Renal cortical epithelial cell (primary cell): ENCODE data around the gene FOXK1. TPM values are rescaled to one million over a fixed set of nuclear protein-coding genes. Genes with fewer than 3 reads are reported as not detected.

Source experiments
- DNase-seq: peaks from one replicate; pipeline ENCODE4 v3.0.0-alpha.2; 2011; ENCODE audit warnings: low read depth
- total RNA-seq: library from RNA; depleted of rRNA; stranded (reverse); fragments of >200 nt; gene quantifications from 2 replicates; pipeline ENCODE4 v1.2.3, GENCODE V29; 2014

The FOXK1 gene
- total RNA-seq, 1 donor from 2014 or later, result 45.8 TPM

DNA sequence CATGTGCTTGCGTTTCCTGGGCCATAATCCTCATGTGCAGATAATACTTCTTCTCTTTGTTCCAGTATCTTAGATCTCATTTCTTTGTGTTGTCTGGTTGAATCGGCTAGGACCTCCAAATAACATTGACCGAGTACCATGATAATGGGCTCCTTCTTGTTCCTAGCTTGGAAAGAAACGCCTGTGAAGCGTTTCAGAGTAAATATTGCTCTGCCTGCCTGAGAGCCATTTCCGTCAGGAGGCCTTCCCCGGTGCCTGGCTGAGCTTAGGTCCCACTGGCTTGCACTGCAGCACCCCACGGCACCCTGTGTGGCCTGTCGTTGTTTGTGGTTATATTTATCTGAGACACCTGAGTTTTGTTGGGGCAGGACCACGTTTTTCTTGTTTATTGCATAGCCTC is 17.7 kb downstream of the FOXK1 start:
- no peak for DNase-seq

- DNase-seq, result no peak
These were observed 18.6 kb downstream of the FOXK1 start for GRCh38 chr7:4700577-4701235.

GRCh38 chr7:4702961-4703512 is 20.9 kb downstream of the FOXK1 start:
- DNase-seq, result no peak

GRCh38 chr7:4703532-4703931 is 21.4 kb downstream of the FOXK1 start:
- no peak for DNase-seq

- no peak for DNase-seq
These were observed 24.5 kb downstream of the FOXK1 start for GRCh38 chr7:4706384-4707216.

GRCh38 chr7:4707217-4707741 is 25.2 kb downstream of the FOXK1 start:
- no peak for DNase-seq

DNA sequence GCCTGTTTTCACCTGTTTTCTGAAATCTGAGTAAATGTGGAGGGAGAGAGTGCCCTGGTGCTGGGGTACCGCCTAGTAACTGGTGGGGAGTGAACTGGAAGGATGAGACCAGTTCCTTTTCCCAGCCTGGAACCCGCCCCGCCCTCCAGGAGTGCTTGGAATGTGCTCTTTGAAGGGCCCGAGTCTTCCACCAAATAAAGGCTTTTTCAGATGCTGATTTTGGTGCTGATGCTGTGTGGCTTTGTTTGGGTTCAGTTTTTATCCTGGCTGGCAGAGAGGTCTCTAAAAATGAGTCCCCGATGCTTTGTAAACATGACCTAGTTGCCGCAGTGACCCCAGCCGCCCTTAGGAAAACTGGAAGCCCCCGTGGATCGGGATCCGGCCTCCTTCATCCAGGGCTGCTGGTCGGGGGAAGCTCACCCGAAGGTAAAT is 25.9 kb downstream of the FOXK1 start:
- DNase-seq, result no peak

DNA sequence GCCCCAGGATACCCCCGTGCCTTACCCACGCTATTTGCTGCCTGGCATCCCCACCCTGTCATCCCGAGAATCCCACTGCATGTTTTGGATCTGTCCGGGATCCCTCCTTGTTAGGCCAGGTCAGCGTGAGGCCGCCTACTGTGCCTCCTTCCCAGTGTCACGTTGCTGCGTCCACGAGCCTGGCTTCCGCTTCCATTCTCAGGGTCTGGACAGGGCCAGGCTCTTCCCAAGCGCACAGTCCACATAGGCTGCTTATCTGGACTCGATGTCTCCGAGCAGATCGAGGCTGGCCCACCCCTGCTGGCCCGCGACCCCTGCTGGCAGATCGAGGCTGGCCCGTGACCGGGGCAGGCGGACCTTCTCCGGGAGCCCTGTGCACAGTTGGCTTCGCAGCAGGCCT is 27.1 kb downstream of the FOXK1 start:
- no peak for DNase-seq

DNA sequence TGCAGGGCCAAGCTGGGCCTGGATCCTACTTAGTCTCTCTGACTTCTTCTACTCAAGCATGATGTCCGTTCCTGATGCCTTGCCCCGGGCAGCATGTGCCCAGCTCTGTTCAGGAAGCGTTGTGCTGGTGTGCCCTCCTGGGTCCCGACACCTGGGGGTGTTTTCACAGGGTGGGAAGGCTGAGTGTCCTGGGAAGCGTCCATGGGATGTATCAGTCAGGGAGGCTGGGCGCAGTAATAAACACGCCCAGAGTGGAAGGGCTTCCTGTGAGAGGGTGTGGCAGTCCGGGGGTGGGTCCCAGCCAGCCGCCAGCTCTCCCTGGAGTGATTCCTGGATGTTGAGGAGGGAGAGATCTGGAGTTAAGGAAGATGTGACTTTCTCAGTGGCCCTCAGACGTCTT is 29.0 kb downstream of the FOXK1 start:
- no peak for DNase-seq

DNA sequence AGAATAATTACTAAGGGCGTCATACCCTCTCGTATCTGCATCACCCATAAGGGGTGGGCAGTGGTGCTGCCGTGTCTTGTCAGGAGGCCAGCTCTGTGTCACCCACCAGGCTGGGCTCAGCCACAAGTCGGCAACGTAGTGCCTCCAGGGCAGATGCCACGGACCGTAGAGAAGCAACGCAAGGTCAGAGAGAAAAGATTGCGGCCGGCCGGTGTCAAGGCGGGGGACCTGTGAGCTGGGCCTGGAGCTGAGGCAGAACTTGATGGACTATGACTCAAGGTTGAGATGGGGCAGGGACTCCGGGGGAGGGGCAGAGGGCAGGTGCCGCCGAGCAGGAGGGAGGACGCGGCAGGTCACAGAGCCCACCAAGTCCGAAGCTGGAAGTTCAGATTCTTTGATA is 29.5 kb downstream of the FOXK1 start:
- DNase-seq, result no peak

GRCh38 chr7:4712281-4713182 is 30.4 kb downstream of the FOXK1 start:
- DNase-seq, result peak; percentile 41

- no peak for DNase-seq
These were observed 31.2 kb downstream of the FOXK1 start for GRCh38 chr7:4713183-4713784.

- DNase-seq, result no peak
These were observed 32.1 kb downstream of the FOXK1 start for GRCh38 chr7:4714161-4714700.

DNA sequence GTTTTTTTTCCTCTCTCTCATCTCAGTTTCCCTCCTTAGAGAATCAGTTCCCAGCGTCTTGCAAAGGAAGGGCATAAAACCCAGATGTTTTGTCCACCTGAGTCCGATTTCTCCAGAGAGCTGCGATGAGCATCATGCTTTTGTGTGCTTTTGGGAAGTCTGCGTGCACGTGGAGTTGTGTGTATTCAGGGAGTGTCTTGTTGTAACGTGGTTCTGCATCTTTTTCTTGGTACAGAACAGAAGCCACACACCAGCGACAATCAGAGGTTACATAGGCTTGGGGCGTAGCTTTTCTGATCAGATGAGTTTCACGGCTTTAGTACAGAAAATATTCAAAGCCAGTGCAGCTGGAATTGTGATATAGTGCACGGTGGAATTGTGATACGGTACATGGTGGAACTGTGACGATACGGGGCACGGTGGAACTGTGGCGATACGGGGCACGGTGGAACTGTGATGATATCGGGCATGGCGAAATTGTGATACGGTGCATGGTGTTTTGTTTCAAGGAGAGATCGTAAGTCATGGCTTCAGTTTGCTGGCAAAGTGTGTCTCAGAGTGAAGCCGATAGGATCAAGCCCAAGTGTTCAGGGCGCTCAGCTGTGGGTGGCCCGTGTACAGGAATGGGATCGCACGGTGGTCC is 32.8 kb downstream of the FOXK1 start:
- DNase-seq, result no peak

GRCh38 chr7:4715410-4715776 is 33.3 kb downstream of the FOXK1 start:
- DNase-seq, result peak; percentile 28

DNA sequence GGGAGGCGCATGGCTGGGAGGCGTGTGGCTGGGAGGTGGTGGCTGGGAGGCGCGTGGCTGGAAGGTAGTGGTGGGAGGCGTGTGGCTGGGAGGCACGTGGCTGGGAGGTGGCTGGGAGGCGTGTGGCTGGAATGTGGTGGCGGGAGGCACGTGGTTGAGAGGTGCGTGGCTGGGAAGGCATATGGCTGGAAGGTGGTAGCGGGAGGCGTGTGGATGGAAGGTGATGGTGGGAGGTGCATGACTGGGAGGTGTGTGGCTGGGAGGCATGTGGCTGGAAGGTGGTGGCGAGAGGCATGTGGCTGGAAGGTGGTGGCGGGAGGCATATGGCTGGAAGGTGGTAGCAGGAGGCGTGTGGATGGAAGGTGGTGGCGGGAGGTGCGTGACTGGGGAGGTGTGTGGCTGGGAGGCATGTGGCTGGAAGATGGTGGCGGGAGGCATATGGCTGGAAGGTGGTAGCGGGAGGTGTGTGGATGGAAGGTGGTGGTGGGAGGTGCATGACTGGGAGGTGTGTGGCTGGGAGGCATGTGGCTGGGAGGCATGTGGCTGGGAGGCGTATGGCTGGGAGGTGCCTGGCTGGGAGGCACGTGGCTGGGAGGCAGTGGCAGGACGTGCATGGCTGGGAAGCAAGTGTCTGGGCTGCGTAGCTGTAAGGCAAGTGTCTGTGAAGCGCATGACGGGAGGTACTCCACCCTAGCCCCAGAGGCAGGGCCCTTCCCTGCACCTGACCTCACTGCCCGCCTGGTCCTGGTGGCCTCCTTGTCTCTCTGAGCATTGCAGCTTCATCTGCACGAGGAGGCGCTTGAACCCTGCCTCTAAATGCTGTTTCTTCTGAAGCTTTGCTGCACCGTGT is 35.1 kb downstream of the FOXK1 start:
- DNase-seq, result no peak

GRCh38 chr7:4718075-4718474 is 36.0 kb downstream of the FOXK1 start:
- DNase-seq, result no peak

GRCh38 chr7:4720225-4720624 is 38.1 kb downstream of the FOXK1 start:
- DNase-seq, result no peak

GRCh38 chr7:4722308-4722707 is 40.2 kb downstream of the FOXK1 start:
- no peak for DNase-seq
